Measurements from ENCODE around the gene MCM10. TPM values are rescaled to one million over a fixed set of nuclear protein-coding genes. Genes with fewer than 3 reads are reported as not detected.
"Not testable (repeated sequence)": the region's sequence is repeated elsewhere in the genome, so short reads cannot be mapped to it uniquely, and the experiment has no call there.

MCM10 gene
- total and polyA plus RNA-seq, 2 donors (not counting 3 experiments of a cell fraction or from before 2014, with no cell fraction given): 3.3 to 31.6 TPM

- no TSS peak for BruUV-seq (replicated peaks)
- DNase-seq (ENCODE audit: low read depth, low spot score): no peak
- Histone ChIP-seq H3K9me3 (replicated peaks; ENCODE audit: control insufficient read depth, insufficient read depth, low read length) (no peaks in the 10 kb centered on the region), H3K4me2 (ENCODE audit: insufficient read depth, low read length) (no peak within 1 kb of the TSS), H3K36me3 (ENCODE audit: control insufficient read depth in 2 of 2, extremely low read depth in 1 of 2, insufficient read depth in 2 of 2, low read length in 2 of 2) (no peaks in the 10 kb centered on the region), H3K4me1 (ENCODE audit: control insufficient read depth, extremely low read depth, insufficient read depth, low read length) (no peaks in the 10 kb centered on the region), H2AFZ (ENCODE audit: low read depth, low read length) (no peak within 1 kb of the TSS), H3K9ac (replicated peaks; ENCODE audit: extremely low read depth, insufficient read depth, low read length) (no peak within 1 kb of the TSS), H3K27me3 (ENCODE audit: control insufficient read depth in 2 of 2, insufficient read depth in 2 of 2, low read length in 2 of 2) (peaks cover 3 to 6% of the 10 kb centered on the region in 2 experiments), H4K20me1 (replicated peaks; ENCODE audit: control insufficient read depth, extremely low read depth, insufficient read depth, low read length) (no peaks in the 10 kb centered on the region), H3K4me3 (replicated peaks in 1 of 3; ENCODE audit: insufficient read depth in 1 of 3, low read depth in 1 of 3, low read length in 3 of 3) (no peak within 1 kb of the TSS), H3K27ac (ENCODE audit: insufficient read depth, low read depth, low read length) (no peak within 1 kb of the TSS), H3K79me2 (ENCODE audit: control insufficient read depth, insufficient read depth, low read length) (no peaks in the 10 kb centered on the region), H3K9me1 (replicated peaks; ENCODE audit: control insufficient read depth, extremely low read depth, insufficient read depth, low read length) (no peaks in the 10 kb centered on the region)
- CTCF ChIA-PET: no interaction called here
- POLR2A ChIA-PET: no interaction called here
- intact Hi-C loops (cut with micrococcal nuclease): no loop called here
- FAIRE-seq: no peak
- dilution Hi-C loops (cut with MboI; ENCODE audit: extremely low pct_ligation_motif_present, low sequenced_read_pairs): no loop called here
- TF ChIP-seq EZH2 (IDR thresholded peaks at IDR 0.05; ENCODE audit: borderline replicate concordance, low read depth, low read length, severe bottlenecking) (no peak), GATA2 (IDR thresholded peaks at IDR 0.05; ENCODE audit: insufficient read depth, insufficient read length, low read depth, low read length) (no peak), POLR2A (IDR thresholded peaks at IDR 0.05; ENCODE audit: low read depth, low read length) (no peak), POLR2AphosphoS5 (IDR thresholded peaks at IDR 0.05; ENCODE audit: insufficient read depth, low read depth, low read length) (no peak), MYC (IDR thresholded peaks at IDR 0.05; ENCODE audit: low read depth, low read length) (no peak), FOS (IDR thresholded peaks at IDR 0.05; ENCODE audit: borderline replicate concordance, insufficient read depth, low read length) (no peak), JUN (IDR thresholded peaks at IDR 0.05; ENCODE audit: borderline replicate concordance, insufficient read depth, insufficient read length, low read depth) (no peak), MAX (IDR thresholded peaks at IDR 0.05; ENCODE audit: insufficient read depth, insufficient read length) (no peak), CTCF (IDR thresholded peaks at IDR 0.05; ENCODE audit: extremely low read depth in 1 of 2, insufficient read depth in 1 of 2, low read depth in 1 of 2, low read length in 2 of 2) (no peak)
Measured at GRCh38 chr10:13234172-13234571, 72.8 kb downstream of the MCM10 start, which contains the start of gene UCMA. TSS of gene UCMA (minus strand) at chr10:13234374. CDS start at chr10:13234258, 116 bp downstream.

GRCh38 chr10:13234736-13235135 lies 73.4 kb downstream of the MCM10 start:
- H3K9ac ChIP-seq (replicated peaks; ENCODE audit: extremely low read depth, insufficient read depth, low read length); H3K9me1 ChIP-seq (replicated peaks; ENCODE audit: control insufficient read depth, extremely low read depth, insufficient read depth, low read length); H3K4me3 ChIP-seq (replicated peaks in 1 of 3; ENCODE audit: insufficient read depth in 1 of 3, low read depth in 1 of 3, low read length in 3 of 3); H4K20me1 ChIP-seq (replicated peaks; ENCODE audit: control insufficient read depth, extremely low read depth, insufficient read depth, low read length); H2AFZ ChIP-seq (ENCODE audit: low read depth, low read length); H3K36me3 ChIP-seq (ENCODE audit: control insufficient read depth in 2 of 2, extremely low read depth in 1 of 2, insufficient read depth in 2 of 2, low read length in 2 of 2); DNase-seq (ENCODE audit: low read depth, low spot score); dilution Hi-C loops (cut with MboI; ENCODE audit: extremely low pct_ligation_motif_present, low sequenced_read_pairs); H3K27ac ChIP-seq (ENCODE audit: insufficient read depth, low read depth, low read length); H3K4me2 ChIP-seq (ENCODE audit: insufficient read depth, low read length); POLR2A ChIA-PET; H3K79me2 ChIP-seq (ENCODE audit: control insufficient read depth, insufficient read depth, low read length); H3K27me3 ChIP-seq (ENCODE audit: control insufficient read depth in 2 of 2, insufficient read depth in 2 of 2, low read length in 2 of 2); H3K4me1 ChIP-seq (ENCODE audit: control insufficient read depth, extremely low read depth, insufficient read depth, low read length); intact Hi-C loops (cut with micrococcal nuclease); FAIRE-seq; CTCF ChIA-PET; H3K9me3 ChIP-seq (replicated peaks; ENCODE audit: control insufficient read depth, insufficient read depth, low read length); BruUV-seq (replicated peaks): not testable (repeated sequence)

All from endothelial cell of umbilical vein (primary cell).